Measurements from ENCODE around the gene CYP1B1.
"Not testable (repeated sequence)": the region's sequence is repeated elsewhere in the genome, so short reads cannot be mapped to it uniquely, and the experiment has no call there.

Gene CYP1B1

GRCh38 chr2:38032946-38033345, 43.0 kb downstream of the CYP1B1 start:
- no peak for FAIRE-seq

- no peak for FAIRE-seq
These were observed 45.2 kb downstream of the CYP1B1 start for GRCh38 chr2:38030635-38031355.

- FAIRE-seq: no peak
These were observed 46.4 kb downstream of the CYP1B1 start for GRCh38 chr2:38029512-38029911.

- FAIRE-seq: no peak
These were observed 47.1 kb downstream of the CYP1B1 start for GRCh38 chr2:38028829-38029228.

- FAIRE-seq: no peak
These were observed 49.1 kb downstream of the CYP1B1 start for GRCh38 chr2:38026846-38027245.

GRCh38 chr2:38021589-38021988, 54.4 kb downstream of the CYP1B1 start:
- FAIRE-seq: no peak

GRCh38 chr2:38020359-38021069, 55.4 kb downstream of the CYP1B1 start:
- not testable (repeated sequence) for FAIRE-seq

- FAIRE-seq: no peak
These were observed 58.1 kb downstream of the CYP1B1 start for GRCh38 chr2:38017836-38018235.
